ENCODE data around the gene NAT9.

NAT9 gene

GRCh38 chr17:74752415-74752814 is 23.7 kb downstream of the NAT9 start:
- peak overlapping the region; percentile 6 for H3K4ac ChIP-seq (ENCODE audit: low read depth, low read length)
- WGBS (ENCODE audit: extremely low coverage, insufficient coverage, insufficient read length): 100% methylated on average over 1 of the region's 9 CpGs
- H3K79me1 ChIP-seq (ENCODE audit: low read length): peaks cover 11% of the 10 kb centered on the region
- no peak overlapping the region for H4K12ac ChIP-seq (ENCODE audit: low read depth, low read length)
- H3K79me2 ChIP-seq (ENCODE audit: control insufficient read depth, insufficient read depth, low read length, poor library complexity): peaks cover 26% of the 10 kb centered on the region
- no peak overlapping the region for H3K9ac ChIP-seq (ENCODE audit: low read length)
- no peak overlapping the region for H2BK120ac ChIP-seq (ENCODE audit: insufficient read depth, low read length, poor library complexity)
- no peak overlapping the region for H3K18ac ChIP-seq (ENCODE audit: low read length)
- no peak overlapping the region for H3K14ac ChIP-seq (ENCODE audit: low read length)
- H4K91ac ChIP-seq (ENCODE audit: low read depth, low read length): no peak overlapping the region
- H3K27me3 ChIP-seq (ENCODE audit: insufficient read depth, low read length): no peaks in the 10 kb centered on the region
- DNase-seq: no peak
- no peak overlapping the region for H2AK5ac ChIP-seq (ENCODE audit: low read length)
- no peak overlapping the region for H2BK5ac ChIP-seq (ENCODE audit: low read depth, low read length, poor library complexity)
- no peak overlapping the region for H4K8ac ChIP-seq (ENCODE audit: low read depth, low read length)
- H3K23ac ChIP-seq (ENCODE audit: low read length): no peak overlapping the region
- no peak overlapping the region for H2AFZ ChIP-seq (ENCODE audit: insufficient read depth, low read length, poor library complexity)
- no peak overlapping the region for H3K4me2 ChIP-seq (ENCODE audit: low read length)
- no peak overlapping the region for H3K4me3 ChIP-seq (ENCODE audit: low read depth, low read length)
- H3K36me3 ChIP-seq (ENCODE audit: control insufficient read depth in 1 of 2, insufficient read depth in 2 of 2, low read length in 2 of 2): no peaks in the 10 kb centered on the region
- no peak overlapping the region for H2BK12ac ChIP-seq (ENCODE audit: low read length)
- H3K4me1 ChIP-seq (ENCODE audit: control insufficient read depth in 1 of 2, insufficient read depth in 2 of 2, low read length in 2 of 2): peaks cover 23 to 33% of the 10 kb centered on the region in 2 experiments
- no peak overlapping the region for H3K27ac ChIP-seq (ENCODE audit: low read depth, low read length)
- H3K9me3 ChIP-seq (ENCODE audit: insufficient read depth, low read depth, low read length): no peaks in the 10 kb centered on the region

GRCh38 chr17:74750327-74751069 is 25.6 kb downstream of the NAT9 start:
- Histone ChIP-seq H2BK120ac (ENCODE audit: insufficient read depth, low read length, poor library complexity) (no peak overlapping the region), H3K9me3 (ENCODE audit: insufficient read depth, low read depth, low read length) (no peaks in the 10 kb centered on the region), H2BK12ac (ENCODE audit: low read length) (peak overlapping the region; percentile 20), H3K4me2 (ENCODE audit: low read length) (peak overlapping the region; percentile 80), H3K9ac (ENCODE audit: low read length) (no peak overlapping the region), H3K4me3 (ENCODE audit: low read depth, low read length) (no peak overlapping the region), H3K14ac (ENCODE audit: low read length) (peak overlapping the region; percentile 40), H3K79me2 (ENCODE audit: control insufficient read depth, insufficient read depth, low read length, poor library complexity) (peaks cover 25% of the 10 kb centered on the region), H3K23ac (ENCODE audit: low read length) (no peak overlapping the region), H3K79me1 (ENCODE audit: low read length) (peaks cover 11% of the 10 kb centered on the region), H2BK5ac (ENCODE audit: low read depth, low read length, poor library complexity) (peak overlapping the region; percentile 22), H3K27ac (ENCODE audit: low read depth, low read length) (no peak overlapping the region), H4K91ac (ENCODE audit: low read depth, low read length) (no peak overlapping the region), H2AFZ (ENCODE audit: insufficient read depth, low read length, poor library complexity) (peak overlapping the region; percentile 4), H3K18ac (ENCODE audit: low read length) (peak overlapping the region; percentile 11), H4K12ac (ENCODE audit: low read depth, low read length) (no peak overlapping the region), H3K36me3 (ENCODE audit: control insufficient read depth in 1 of 2, insufficient read depth in 2 of 2, low read length in 2 of 2) (no peaks in the 10 kb centered on the region), H3K27me3 (ENCODE audit: insufficient read depth, low read length) (no peaks in the 10 kb centered on the region), H4K8ac (ENCODE audit: low read depth, low read length) (no peak overlapping the region), H2AK5ac (ENCODE audit: low read length) (no peak overlapping the region), H3K4ac (ENCODE audit: low read depth, low read length) (peak overlapping the region; percentile 95), H3K4me1 (ENCODE audit: control insufficient read depth in 1 of 2, insufficient read depth in 2 of 2, low read length in 2 of 2) (peaks cover 35 to 46% of the 10 kb centered on the region in 2 experiments)
- no peak for DNase-seq
- no CpG with 5 or more reads among the region's 13 CpGs for WGBS (ENCODE audit: extremely low coverage, insufficient coverage, insufficient read length)

GRCh38 chr17:74750039-74750326 is 26.2 kb downstream of the NAT9 start:
- no peak overlapping the region for H3K27ac ChIP-seq (ENCODE audit: low read depth, low read length)
- H3K79me1 ChIP-seq (ENCODE audit: low read length): peaks cover 11% of the 10 kb centered on the region
- no peak overlapping the region for H4K12ac ChIP-seq (ENCODE audit: low read depth, low read length)
- peak overlapping the region; percentile 40 for H3K14ac ChIP-seq (ENCODE audit: low read length)
- peak overlapping the region; percentile 4 for H2AFZ ChIP-seq (ENCODE audit: insufficient read depth, low read length, poor library complexity)
- no peak overlapping the region for H4K8ac ChIP-seq (ENCODE audit: low read depth, low read length)
- no peak overlapping the region for H3K9ac ChIP-seq (ENCODE audit: low read length)
- peaks cover 39 to 48% of the 10 kb centered on the region in 2 experiments for H3K4me1 ChIP-seq (ENCODE audit: control insufficient read depth in 1 of 2, insufficient read depth in 2 of 2, low read length in 2 of 2)
- no CpG with 5 or more reads among the region's 6 CpGs for WGBS (ENCODE audit: extremely low coverage, insufficient coverage, insufficient read length)
- no peak overlapping the region for H4K91ac ChIP-seq (ENCODE audit: low read depth, low read length)
- no peak overlapping the region for H3K4me3 ChIP-seq (ENCODE audit: low read depth, low read length)
- peak overlapping the region; percentile 22 for H2BK5ac ChIP-seq (ENCODE audit: low read depth, low read length, poor library complexity)
- no peak for DNase-seq
- H2BK12ac ChIP-seq (ENCODE audit: low read length): peak overlapping the region; percentile 20
- H3K27me3 ChIP-seq (ENCODE audit: insufficient read depth, low read length): no peaks in the 10 kb centered on the region
- no peaks in the 10 kb centered on the region for H3K9me3 ChIP-seq (ENCODE audit: insufficient read depth, low read depth, low read length)
- peak overlapping the region; percentile 11 for H3K18ac ChIP-seq (ENCODE audit: low read length)
- H3K4ac ChIP-seq (ENCODE audit: low read depth, low read length): peak overlapping the region; percentile 95
- no peak overlapping the region for H2AK5ac ChIP-seq (ENCODE audit: low read length)
- no peaks in the 10 kb centered on the region for H3K36me3 ChIP-seq (ENCODE audit: control insufficient read depth in 1 of 2, insufficient read depth in 2 of 2, low read length in 2 of 2)
- H2BK120ac ChIP-seq (ENCODE audit: insufficient read depth, low read length, poor library complexity): no peak overlapping the region
- peak overlapping the region; percentile 80 for H3K4me2 ChIP-seq (ENCODE audit: low read length)
- peaks cover 20% of the 10 kb centered on the region for H3K79me2 ChIP-seq (ENCODE audit: control insufficient read depth, insufficient read depth, low read length, poor library complexity)
- H3K23ac ChIP-seq (ENCODE audit: low read length): no peak overlapping the region

- Histone ChIP-seq H3K27ac (ENCODE audit: low read depth, low read length) (no peak overlapping the region), H2BK120ac (ENCODE audit: insufficient read depth, low read length, poor library complexity) (peak overlapping the region; percentile 10), H3K4me2 (ENCODE audit: low read length) (peak overlapping the region; percentile 80), H3K36me3 (ENCODE audit: control insufficient read depth in 1 of 2, insufficient read depth in 2 of 2, low read length in 2 of 2) (no peaks in the 10 kb centered on the region), H4K12ac (ENCODE audit: low read depth, low read length) (peak overlapping the region; percentile 16), H3K4me1 (ENCODE audit: control insufficient read depth in 1 of 2, insufficient read depth in 2 of 2, low read length in 2 of 2) (peaks cover 42 to 52% of the 10 kb centered on the region in 2 experiments), H3K14ac (ENCODE audit: low read length) (peak overlapping the region; percentile 10), H3K79me1 (ENCODE audit: low read length) (peaks cover 11% of the 10 kb centered on the region), H3K18ac (ENCODE audit: low read length) (peak overlapping the region; percentile 12), H3K9ac (ENCODE audit: low read length) (peak overlapping the region; percentile 28), H2BK5ac (ENCODE audit: low read depth, low read length, poor library complexity) (peak overlapping the region; percentile 25), H2AFZ (ENCODE audit: insufficient read depth, low read length, poor library complexity) (peak overlapping the region; percentile 56), H2BK12ac (ENCODE audit: low read length) (peak overlapping the region; percentile 13), H3K9me3 (ENCODE audit: insufficient read depth, low read depth, low read length) (no peaks in the 10 kb centered on the region), H3K27me3 (ENCODE audit: insufficient read depth, low read length) (no peaks in the 10 kb centered on the region), H4K91ac (ENCODE audit: low read depth, low read length) (peak overlapping the region; percentile 28), H3K4ac (ENCODE audit: low read depth, low read length) (peak overlapping the region; percentile 83), H3K4me3 (ENCODE audit: low read depth, low read length) (peak overlapping the region; percentile 82), H2AK5ac (ENCODE audit: low read length) (no peak overlapping the region), H3K79me2 (ENCODE audit: control insufficient read depth, insufficient read depth, low read length, poor library complexity) (peaks cover 20% of the 10 kb centered on the region), H4K8ac (ENCODE audit: low read depth, low read length) (peak overlapping the region; percentile 18), H3K23ac (ENCODE audit: low read length) (no peak overlapping the region)
- no peak for DNase-seq
- no CpG with 5 or more reads among the region's 46 CpGs for WGBS (ENCODE audit: extremely low coverage, insufficient coverage, insufficient read length)
Measured at GRCh38 chr17:74749279-74750038, 26.7 kb downstream of the NAT9 start.

All from trophoblast cell (in vitro differentiated cells and primary cell).